SK-N-SH treated with all-trans-retinoic acid at 6 μM for 48 hours (cell line): ENCODE results near the gene CCDC6.

Experiments used
- ATAC-seq: fragments of 200-7000 bp; cut with Tn5 transposase; 3 replicates; pipeline ENCODE4 v1.9.1; 2020; ENCODE audit warnings: mild to moderate bottlenecking, moderate library complexity
- ARNTL ChIP-seq: fragments of 450-650 bp; formaldehyde crosslinking; IDR thresholded peaks from 2 replicates; pipeline ENCODE4 v1.5.0; 2020; ENCODE audit warnings: low read depth, mild to moderate bottlenecking, moderate library complexity, borderline replicate concordance
- BACH2 ChIP-seq: fragments of 250-450 bp; sonication (Bioruptor Pico); IDR thresholded peaks from 2 replicates; pipeline ENCODE4 v1.9.0; 2021; ENCODE audit warnings: mild to moderate bottlenecking, borderline replicate concordance
- CSDC2 ChIP-seq: fragments of 250-450 bp; sonication (Bioruptor Pico); IDR thresholded peaks from 2 replicates; pipeline ENCODE4 v1.5.0; 2020; ENCODE audit warnings: mild to moderate bottlenecking, moderate library complexity
- ESRRG ChIP-seq: fragments of 250-450 bp; sonication (Bioruptor Pico); IDR thresholded peaks from 2 replicates; pipeline ENCODE4 v1.6.1; 2021; ENCODE audit warnings: mild to moderate bottlenecking
- GLIS3 ChIP-seq: fragments of 250-450 bp; sonication (Bioruptor Pico); IDR thresholded peaks from 2 replicates; pipeline ENCODE4 v1.5.0; 2020; ENCODE audit warnings: mild to moderate bottlenecking, moderate library complexity
- ISL1 ChIP-seq: fragments of 250-450 bp; sonication (Bioruptor Pico); IDR thresholded peaks from 2 replicates; pipeline ENCODE4 v2.1.2; 2022; ENCODE audit warnings: mild to moderate bottlenecking, moderate library complexity
- OSR1 ChIP-seq: fragments of 250-450 bp; sonication (Bioruptor Pico); IDR thresholded peaks from 2 replicates; pipeline ENCODE4 v1.8.0; 2022; ENCODE audit warnings: moderate library complexity, mild to moderate bottlenecking, inconsistent platforms
- PPARA ChIP-seq: fragments of 250-450 bp; sonication (Bioruptor Pico); IDR thresholded peaks from 2 replicates; pipeline ENCODE4 v1.5.0; 2020; ENCODE audit warnings: mild to moderate bottlenecking, borderline replicate concordance
- RARB ChIP-seq: fragments of 250-450 bp; sonication (Bioruptor Pico); IDR thresholded peaks from 2 replicates; pipeline ENCODE4 v1.8.0; 2021; ENCODE audit warnings: mild to moderate bottlenecking, moderate library complexity
- SNAI2 ChIP-seq: fragments of 250-450 bp; sonication (Bioruptor Pico); IDR thresholded peaks from 2 replicates; pipeline ENCODE4 v1.5.0; 2020; ENCODE audit warnings: mild to moderate bottlenecking, moderate library complexity
- TCF4 ChIP-seq: fragments of 250-450 bp; sonication (Bioruptor Pico); IDR thresholded peaks from 2 replicates; pipeline ENCODE4 v1.8.0; 2021; ENCODE audit warnings: mild to moderate bottlenecking, moderate library complexity, borderline replicate concordance
- TOX ChIP-seq: fragments of 250-450 bp; sonication (Bioruptor Pico); IDR thresholded peaks from 2 replicates; pipeline ENCODE4 v1.8.0; 2021; ENCODE audit warnings: mild to moderate bottlenecking, moderate library complexity, borderline replicate concordance
- ZC3H10 ChIP-seq: fragments of 250-450 bp; sonication (Bioruptor Pico); IDR thresholded peaks from 2 replicates; pipeline ENCODE4 v1.5.1; 2021; ENCODE audit warnings: mild to moderate bottlenecking, moderate library complexity
- ZFP3 ChIP-seq: fragments of 250-450 bp; sonication (Bioruptor Pico); IDR thresholded peaks from 2 replicates; pipeline ENCODE4 v1.5.0; 2020; ENCODE audit warnings: mild to moderate bottlenecking, moderate library complexity
- ZNF565 ChIP-seq: fragments of 450-650 bp; formaldehyde crosslinking; conservative IDR thresholded peaks from 2 replicates; pipeline ENCODE4 v1.5.0; 2020; ENCODE audit warnings: low read depth, mild to moderate bottlenecking, moderate library complexity
- ZNF70 ChIP-seq: fragments of 450-650 bp; formaldehyde crosslinking; IDR thresholded peaks from 2 replicates; pipeline ENCODE4 v1.5.0; 2020; ENCODE audit warnings: mild to moderate bottlenecking, moderate library complexity
- ZNF8 ChIP-seq: fragments of 450-650 bp; formaldehyde crosslinking; IDR thresholded peaks from 2 replicates; pipeline ENCODE4 v1.5.0; 2020; ENCODE audit warnings: mild to moderate bottlenecking, moderate library complexity
- TF ChIP-seq, protein P1 (sequence below): fragments of 250-450 bp; sonication (Bioruptor Pico); IDR thresholded peaks from 2 replicates; pipeline ENCODE4 v1.8.0; 2021; ENCODE audit warnings: low read depth, mild to moderate bottlenecking, moderate library complexity, borderline replicate concordance
- TF ChIP-seq, protein P2 (sequence below): fragments of 250-450 bp; sonication (Bioruptor Pico); IDR thresholded peaks from 2 replicates; pipeline ENCODE4 v1.5.0; 2020; ENCODE audit warnings: mild to moderate bottlenecking, moderate library complexity
- TF ChIP-seq, protein P3 (sequence below): fragments of 250-450 bp; sonication (Bioruptor Pico); IDR thresholded peaks from 2 replicates; pipeline ENCODE4 v1.8.0; 2020; ENCODE audit warnings: mild to moderate bottlenecking, moderate library complexity, borderline replicate concordance
- TF ChIP-seq, protein P4 (sequence below): fragments of 250-450 bp; sonication (Bioruptor Pico); IDR thresholded peaks from 2 replicates; pipeline ENCODE4 v1.5.1; 2021; ENCODE audit warnings: mild to moderate bottlenecking, moderate library complexity

Gene CCDC6

DNA sequence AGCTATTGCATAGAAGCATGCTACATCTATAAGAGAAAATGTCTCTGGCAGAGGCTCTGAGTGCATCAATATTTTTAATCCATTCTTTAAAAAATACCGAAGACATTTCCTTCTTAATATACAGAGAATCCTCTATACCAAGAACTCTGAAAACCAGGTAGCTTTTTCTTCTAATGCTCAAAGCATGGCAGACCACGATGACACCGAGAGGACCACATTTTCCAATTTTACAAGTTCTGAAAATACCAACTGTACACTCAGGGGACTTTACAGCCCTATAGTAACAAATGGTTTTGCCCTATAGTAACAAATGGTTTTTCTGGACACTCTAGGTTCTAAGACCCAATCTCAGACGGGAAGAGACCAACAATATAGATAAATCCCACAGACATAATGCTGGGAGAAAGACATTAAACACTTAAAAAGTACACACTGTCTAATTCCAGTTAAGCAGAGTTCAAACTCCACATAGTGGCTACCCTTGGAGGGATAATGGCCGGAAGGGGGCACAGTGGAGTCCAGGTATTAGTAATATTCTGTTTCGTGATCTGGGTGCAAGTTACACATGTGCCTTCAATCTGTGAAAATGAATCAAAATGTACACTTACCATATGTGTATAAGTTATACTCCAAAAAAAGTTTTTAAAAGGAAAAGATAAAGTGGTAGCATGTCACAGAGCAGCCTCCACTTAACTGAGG is 26.2 kb downstream of the CCDC6 start:
- ATAC-seq: no peak
- TF ChIP-seq BACH2 (CRISPR knock-in tag): no peak
- TF ChIP-seq, protein P1, sequence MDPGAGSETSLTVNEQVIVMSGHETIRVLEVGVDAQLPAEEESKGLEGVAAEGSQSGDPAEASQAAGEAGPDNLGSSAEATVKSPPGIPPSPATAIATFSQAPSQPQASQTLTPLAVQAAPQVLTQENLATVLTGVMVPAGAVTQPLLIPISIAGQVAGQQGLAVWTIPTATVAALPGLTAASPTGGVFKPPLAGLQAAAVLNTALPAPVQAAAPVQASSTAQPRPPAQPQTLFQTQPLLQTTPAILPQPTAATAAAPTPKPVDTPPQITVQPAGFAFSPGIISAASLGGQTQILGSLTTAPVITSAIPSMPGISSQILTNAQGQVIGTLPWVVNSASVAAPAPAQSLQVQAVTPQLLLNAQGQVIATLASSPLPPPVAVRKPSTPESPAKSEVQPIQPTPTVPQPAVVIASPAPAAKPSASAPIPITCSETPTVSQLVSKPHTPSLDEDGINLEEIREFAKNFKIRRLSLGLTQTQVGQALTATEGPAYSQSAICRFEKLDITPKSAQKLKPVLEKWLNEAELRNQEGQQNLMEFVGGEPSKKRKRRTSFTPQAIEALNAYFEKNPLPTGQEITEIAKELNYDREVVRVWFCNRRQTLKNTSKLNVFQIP (CRISPR knock-in tag): no peak
- TF ChIP-seq OSR1: no peak
- TF ChIP-seq TOX (CRISPR knock-in tag): no peak
- TF ChIP-seq ZNF70: no peak
- TF ChIP-seq ZC3H10 (CRISPR knock-in tag): no peak

DNA sequence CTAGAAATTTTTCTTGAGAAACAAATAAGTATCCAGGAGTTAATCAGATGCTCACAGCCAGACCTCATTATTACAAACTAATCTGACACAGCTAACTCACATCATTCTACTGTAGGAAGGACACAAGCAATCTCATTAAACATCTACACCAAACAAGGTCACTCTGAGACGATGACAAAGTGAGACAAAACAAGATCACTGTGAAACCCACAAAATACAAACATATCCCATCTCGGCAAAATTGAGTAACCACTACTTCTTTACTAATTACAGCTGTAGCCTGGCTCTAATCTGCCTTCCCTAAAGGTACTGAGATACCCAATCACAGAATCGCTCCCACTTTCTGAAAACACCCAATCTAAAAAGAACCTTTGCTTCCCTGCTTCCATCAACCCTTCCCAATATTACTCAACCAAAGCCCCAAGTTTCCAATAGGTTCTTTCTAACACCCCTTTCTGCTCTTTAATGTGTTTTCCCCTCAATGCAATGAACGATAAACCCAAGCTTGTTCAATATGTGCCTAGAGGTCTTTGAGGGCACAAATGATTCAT is 26.9 kb downstream of the CCDC6 start:
- TF ChIP-seq, protein P2, sequence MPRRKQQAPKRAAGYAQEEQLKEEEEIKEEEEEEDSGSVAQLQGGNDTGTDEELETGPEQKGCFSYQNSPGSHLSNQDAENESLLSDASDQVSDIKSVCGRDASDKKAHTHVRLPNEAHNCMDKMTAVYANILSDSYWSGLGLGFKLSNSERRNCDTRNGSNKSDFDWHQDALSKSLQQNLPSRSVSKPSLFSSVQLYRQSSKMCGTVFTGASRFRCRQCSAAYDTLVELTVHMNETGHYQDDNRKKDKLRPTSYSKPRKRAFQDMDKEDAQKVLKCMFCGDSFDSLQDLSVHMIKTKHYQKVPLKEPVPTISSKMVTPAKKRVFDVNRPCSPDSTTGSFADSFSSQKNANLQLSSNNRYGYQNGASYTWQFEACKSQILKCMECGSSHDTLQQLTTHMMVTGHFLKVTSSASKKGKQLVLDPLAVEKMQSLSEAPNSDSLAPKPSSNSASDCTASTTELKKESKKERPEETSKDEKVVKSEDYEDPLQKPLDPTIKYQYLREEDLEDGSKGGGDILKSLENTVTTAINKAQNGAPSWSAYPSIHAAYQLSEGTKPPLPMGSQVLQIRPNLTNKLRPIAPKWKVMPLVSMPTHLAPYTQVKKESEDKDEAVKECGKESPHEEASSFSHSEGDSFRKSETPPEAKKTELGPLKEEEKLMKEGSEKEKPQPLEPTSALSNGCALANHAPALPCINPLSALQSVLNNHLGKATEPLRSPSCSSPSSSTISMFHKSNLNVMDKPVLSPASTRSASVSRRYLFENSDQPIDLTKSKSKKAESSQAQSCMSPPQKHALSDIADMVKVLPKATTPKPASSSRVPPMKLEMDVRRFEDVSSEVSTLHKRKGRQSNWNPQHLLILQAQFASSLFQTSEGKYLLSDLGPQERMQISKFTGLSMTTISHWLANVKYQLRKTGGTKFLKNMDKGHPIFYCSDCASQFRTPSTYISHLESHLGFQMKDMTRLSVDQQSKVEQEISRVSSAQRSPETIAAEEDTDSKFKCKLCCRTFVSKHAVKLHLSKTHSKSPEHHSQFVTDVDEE (CRISPR knock-in tag): no peak
- TF ChIP-seq PPARA (CRISPR knock-in tag): no peak
- no peak for TF ChIP-seq TCF4 (CRISPR knock-in tag)
- TF ChIP-seq TOX (CRISPR knock-in tag): no peak
- no peak for TF ChIP-seq BACH2 (CRISPR knock-in tag)
- no peak for TF ChIP-seq ISL1 (CRISPR knock-in tag)
- no peak for TF ChIP-seq ZNF70
- TF ChIP-seq ZC3H10 (CRISPR knock-in tag): no peak
- no peak for TF ChIP-seq SNAI2 (CRISPR knock-in tag)
- TF ChIP-seq RARB: no peak
- no peak for TF ChIP-seq ZFP3 (CRISPR knock-in tag)
- no peak for TF ChIP-seq ESRRG (CRISPR knock-in tag)
- no peak for TF ChIP-seq GLIS3 (CRISPR knock-in tag)
- TF ChIP-seq, protein P3, sequence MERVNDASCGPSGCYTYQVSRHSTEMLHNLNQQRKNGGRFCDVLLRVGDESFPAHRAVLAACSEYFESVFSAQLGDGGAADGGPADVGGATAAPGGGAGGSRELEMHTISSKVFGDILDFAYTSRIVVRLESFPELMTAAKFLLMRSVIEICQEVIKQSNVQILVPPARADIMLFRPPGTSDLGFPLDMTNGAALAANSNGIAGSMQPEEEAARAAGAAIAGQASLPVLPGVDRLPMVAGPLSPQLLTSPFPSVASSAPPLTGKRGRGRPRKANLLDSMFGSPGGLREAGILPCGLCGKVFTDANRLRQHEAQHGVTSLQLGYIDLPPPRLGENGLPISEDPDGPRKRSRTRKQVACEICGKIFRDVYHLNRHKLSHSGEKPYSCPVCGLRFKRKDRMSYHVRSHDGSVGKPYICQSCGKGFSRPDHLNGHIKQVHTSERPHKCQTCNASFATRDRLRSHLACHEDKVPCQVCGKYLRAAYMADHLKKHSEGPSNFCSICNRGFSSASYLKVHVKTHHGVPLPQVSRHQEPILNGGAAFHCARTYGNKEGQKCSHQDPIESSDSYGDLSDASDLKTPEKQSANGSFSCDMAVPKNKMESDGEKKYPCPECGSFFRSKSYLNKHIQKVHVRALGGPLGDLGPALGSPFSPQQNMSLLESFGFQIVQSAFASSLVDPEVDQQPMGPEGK (CRISPR knock-in tag): no peak
- no peak for TF ChIP-seq CSDC2 (CRISPR knock-in tag)
- ATAC-seq: no peak

DNA sequence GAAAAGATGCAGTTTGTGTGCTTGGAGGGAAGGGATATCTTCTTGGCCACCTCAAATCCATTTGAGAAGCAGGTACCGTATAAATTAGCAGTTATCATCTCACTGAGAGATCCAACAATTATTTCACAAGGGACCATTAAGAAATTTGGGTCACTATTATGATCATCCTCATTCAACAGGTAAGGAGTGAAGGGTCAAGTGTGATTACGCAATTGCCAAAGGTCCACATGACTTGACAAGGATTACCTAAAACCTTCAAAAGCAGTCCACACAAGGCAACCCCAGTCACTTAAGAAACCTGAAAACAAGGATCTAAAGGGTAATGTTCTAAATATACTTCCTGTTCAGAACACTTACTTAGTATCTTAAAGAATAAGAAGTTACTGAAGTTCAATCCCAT is 27.4 kb downstream of the CCDC6 start:
- TF ChIP-seq, protein P3 (CRISPR knock-in tag): no peak
- no peak for TF ChIP-seq ZNF8 (CRISPR knock-in tag)
- no peak for ATAC-seq

DNA sequence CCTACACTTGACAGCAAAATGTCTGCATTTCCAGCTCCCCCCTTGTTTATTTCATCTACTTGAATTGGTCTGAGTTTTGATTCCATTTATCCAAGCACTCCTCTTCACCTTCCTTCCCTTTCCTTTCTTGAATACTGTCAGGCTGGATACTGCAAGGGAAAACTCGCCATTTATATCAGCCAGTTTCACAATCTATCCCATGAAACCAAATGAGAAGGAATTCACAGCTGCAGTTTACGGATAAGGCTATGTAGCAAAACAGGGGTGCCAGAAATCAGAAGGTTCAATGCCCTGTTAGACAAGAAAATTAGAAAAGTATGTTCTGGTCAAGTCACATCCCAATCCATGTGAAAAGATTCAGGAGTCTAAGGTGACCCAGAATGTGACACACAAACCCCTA is 28.1 kb downstream of the CCDC6 start:
- ATAC-seq: no peak
- TF ChIP-seq, protein P2 (CRISPR knock-in tag): no peak
- TF ChIP-seq CSDC2 (CRISPR knock-in tag) (no peak), ZNF70 (no peak), ARNTL (CRISPR knock-in tag) (no peak), TCF4 (CRISPR knock-in tag) (no peak), ZNF565 (CRISPR knock-in tag) (no peak), ZNF8 (CRISPR knock-in tag) (no peak)
- TF ChIP-seq, protein P1 (CRISPR knock-in tag): no peak
- TF ChIP-seq, protein P4, sequence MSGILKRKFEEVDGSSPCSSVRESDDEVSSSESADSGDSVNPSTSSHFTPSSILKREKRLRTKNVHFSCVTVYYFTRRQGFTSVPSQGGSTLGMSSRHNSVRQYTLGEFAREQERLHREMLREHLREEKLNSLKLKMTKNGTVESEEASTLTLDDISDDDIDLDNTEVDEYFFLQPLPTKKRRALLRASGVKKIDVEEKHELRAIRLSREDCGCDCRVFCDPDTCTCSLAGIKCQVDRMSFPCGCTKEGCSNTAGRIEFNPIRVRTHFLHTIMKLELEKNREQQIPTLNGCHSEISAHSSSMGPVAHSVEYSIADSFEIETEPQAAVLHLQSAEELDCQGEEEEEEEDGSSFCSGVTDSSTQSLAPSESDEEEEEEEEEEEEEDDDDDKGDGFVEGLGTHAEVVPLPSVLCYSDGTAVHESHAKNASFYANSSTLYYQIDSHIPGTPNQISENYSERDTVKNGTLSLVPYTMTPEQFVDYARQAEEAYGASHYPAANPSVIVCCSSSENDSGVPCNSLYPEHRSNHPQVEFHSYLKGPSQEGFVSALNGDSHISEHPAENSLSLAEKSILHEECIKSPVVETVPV (CRISPR knock-in tag): no peak
